ENCODE data around the gene RENBP.

- no peak for TF ChIP-seq POLR2A (IDR thresholded peaks at IDR 0.05; ENCODE audit: low read depth, low read length)
- TF ChIP-seq POLR2AphosphoS5 (IDR thresholded peaks at IDR 0.05; ENCODE audit: low read depth, low read length): no peak
- TF ChIP-seq SPI1 (IDR thresholded peaks at IDR 0.05; ENCODE audit: low read depth, low read length): no peak
- TF ChIP-seq TAF1 (IDR thresholded peaks at IDR 0.05; ENCODE audit: low read depth, low read length): no peak
These were observed 58.2 kb downstream of the RENBP start, which contains the start of gene L1CAM for GRCh38 chrX:153885968-153886903.
